GM12874 (cell line): ENCODE measurements around the gene METTL21C.

Experiments used
- CTCF ChIP-seq: IDR thresholded peaks from 2 replicates; pipeline ENCODE4 v1.5.1; 2011; ENCODE audit warnings: low read depth, mild to moderate bottlenecking, control low read depth, low read length, moderate library complexity; ENCODE audit not compliant: insufficient read depth

The METTL21C gene

GRCh38 chr13:102679449-102680132, 15.3 kb downstream of the METTL21C start:
- no peak for TF ChIP-seq CTCF

GRCh38 chr13:102678339-102679107, 16.3 kb downstream of the METTL21C start:
- TF ChIP-seq CTCF: no peak

- TF ChIP-seq CTCF: no peak
These were observed 17.7 kb downstream of the METTL21C start for GRCh38 chr13:102677122-102677521.

- TF ChIP-seq CTCF: no peak
These were observed 19.7 kb downstream of the METTL21C start for GRCh38 chr13:102675115-102675514.

GRCh38 chr13:102670130-102670529, 24.7 kb downstream of the METTL21C start:
- no peak for TF ChIP-seq CTCF

- no peak for TF ChIP-seq CTCF
These were observed 26.9 kb downstream of the METTL21C start for GRCh38 chr13:102667911-102668310.

- TF ChIP-seq CTCF: no peak
These were observed 27.8 kb downstream of the METTL21C start for GRCh38 chr13:102667023-102667422.
